HL-60/S4 treated with retinoic acid at 250 ng/mL for 4 days and 3 days (cell line): ENCODE data around the gene NCOR2.

Experiments
- in situ Hi-C: fragments of 300-500 bp; cut with MboI; formaldehyde crosslinking; loops from 2 replicates; pipeline ENCODE4 v1.7.0; 2022; ENCODE audit warnings: low sequenced_read_pairs

Gene NCOR2

GRCh38 chr12:124544983-124545382 is 22.4 kb downstream of the NCOR2 start:
- in situ Hi-C loops: loop anchor here (5.0 kb wide), 1 partner anchor 38 kb away; no protein-coding TSS in a partner anchor

- in situ Hi-C loops: no loop called here
These were observed 23.0 kb downstream of the NCOR2 start for GRCh38 chr12:124544311-124544970.

- in situ Hi-C loops: no loop called here
These were observed 23.7 kb downstream of the NCOR2 start for GRCh38 chr12:124543590-124544310.

- in situ Hi-C loops: no loop called here
These were observed 24.3 kb downstream of the NCOR2 start for GRCh38 chr12:124543052-124543589.

GRCh38 chr12:124542021-124542949 is 25.1 kb downstream of the NCOR2 start:
- in situ Hi-C loops: no loop called here

- in situ Hi-C loops: no loop called here
These were observed 26.1 kb downstream of the NCOR2 start for GRCh38 chr12:124541322-124541721.

- in situ Hi-C loops: no loop called here
These were observed 28.0 kb downstream of the NCOR2 start for GRCh38 chr12:124539084-124540041.

GRCh38 chr12:124538194-124539082 is 29.0 kb downstream of the NCOR2 start:
- in situ Hi-C loops: no loop called here

GRCh38 chr12:124537525-124538193 is 29.8 kb downstream of the NCOR2 start:
- in situ Hi-C loops: no loop called here

- in situ Hi-C loops: no loop called here
These were observed 30.8 kb downstream of the NCOR2 start for GRCh38 chr12:124536641-124537040.

GRCh38 chr12:124534776-124535740 is 32.4 kb downstream of the NCOR2 start:
- in situ Hi-C loops: no loop called here

- in situ Hi-C loops: no loop called here
These were observed 34.0 kb downstream of the NCOR2 start for GRCh38 chr12:124533456-124533855.

- in situ Hi-C loops: no loop called here
These were observed 34.4 kb downstream of the NCOR2 start for GRCh38 chr12:124532967-124533366.

GRCh38 chr12:124532331-124532750 is 35.1 kb downstream of the NCOR2 start:
- in situ Hi-C loops: no loop called here

- in situ Hi-C loops: no loop called here
These were observed 35.5 kb downstream of the NCOR2 start for GRCh38 chr12:124531906-124532305.

GRCh38 chr12:124531281-124531745 is 36.1 kb downstream of the NCOR2 start:
- in situ Hi-C loops: no loop called here

GRCh38 chr12:124530637-124531263 is 36.7 kb downstream of the NCOR2 start:
- in situ Hi-C loops: no loop called here
